Stimulated activated CD8-positive, alpha-beta memory T cell treated with anti-CD3 and anti-CD28 coated beads, Interleukin-12 subunit alpha, Interleukin-12 subunit beta, amount 100 ng/mL, for 24 hours (primary cell): ENCODE data around the gene ISCU.
"Not testable (repeated sequence)": the region's sequence is repeated elsewhere in the genome, so short reads cannot be mapped to it uniquely, and the experiment has no call there.

Experiments used
- DNase-seq: peaks from one replicate; pipeline ENCODE4 v3.0.0-alpha.2; 2020; ENCODE audit errors: extremely low read depth

ISCU gene

DNA sequence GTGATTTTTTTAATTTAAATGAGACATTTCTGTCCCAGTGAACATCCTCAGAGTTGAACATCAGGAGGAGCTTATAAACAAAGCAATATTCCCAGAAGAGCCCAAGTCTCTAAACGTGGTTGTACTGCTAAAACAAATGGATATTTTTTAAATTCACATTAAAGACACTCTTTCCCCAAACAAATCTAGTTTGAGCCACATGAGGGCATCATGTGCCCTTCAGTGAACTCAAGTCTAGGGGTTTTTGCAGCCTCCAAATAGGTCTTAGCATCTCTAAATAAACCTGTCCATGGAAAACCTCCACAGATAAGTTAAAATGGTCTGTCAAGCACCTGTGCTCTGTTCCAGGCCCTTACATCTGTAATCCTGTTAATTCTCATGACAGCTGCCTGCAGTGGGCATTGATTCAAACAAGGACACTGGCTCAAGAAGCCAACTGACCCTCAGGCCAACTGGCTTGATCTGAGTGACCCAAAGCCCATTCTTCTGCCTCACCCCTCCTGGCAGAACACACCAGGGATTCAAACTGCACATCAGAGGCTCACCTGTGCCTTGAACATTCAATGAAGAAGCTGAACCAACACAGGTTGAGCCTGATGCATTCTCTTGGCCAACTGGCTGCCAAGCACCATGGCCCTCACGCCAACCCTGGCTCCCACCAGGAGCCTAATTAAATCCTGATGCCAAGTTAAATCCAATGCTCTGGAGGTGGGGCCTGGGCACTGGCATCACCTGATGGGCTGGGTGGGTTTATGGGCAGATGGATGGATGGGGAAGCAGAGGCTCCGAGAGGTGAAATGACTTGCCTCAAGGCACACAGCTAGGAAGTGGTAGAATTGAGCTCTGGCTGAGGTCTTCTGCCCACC lies 8.6 kb downstream of the ISCU start:
- DNase-seq, result no peak

DNA sequence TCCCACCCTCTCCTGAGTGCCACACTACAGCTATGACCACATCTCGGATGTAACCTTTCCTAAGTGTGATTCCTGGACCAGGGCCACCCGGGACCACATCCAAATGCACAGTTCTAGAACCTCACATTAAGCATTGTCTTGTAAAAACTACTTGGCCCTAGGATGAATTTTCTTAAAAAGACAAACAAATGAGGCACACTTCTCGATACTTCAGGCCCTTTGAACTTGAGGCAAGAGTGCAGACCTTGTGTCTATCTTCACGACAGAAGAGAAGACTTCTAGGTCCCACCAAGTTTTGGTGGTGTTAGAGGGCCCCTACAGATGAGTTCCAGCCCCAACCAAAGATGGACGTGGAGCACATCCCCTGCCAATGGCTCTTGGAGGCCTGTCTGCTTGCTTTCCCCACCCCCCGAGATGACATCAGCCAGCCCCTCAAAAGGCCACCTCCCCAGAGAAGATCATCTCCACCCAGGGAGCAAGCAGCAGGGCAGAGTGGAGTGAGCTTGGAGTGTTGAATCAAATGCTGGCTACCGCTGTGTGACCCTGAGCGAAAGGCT lies 9.3 kb downstream of the ISCU start:
- no peak for DNase-seq

DNA sequence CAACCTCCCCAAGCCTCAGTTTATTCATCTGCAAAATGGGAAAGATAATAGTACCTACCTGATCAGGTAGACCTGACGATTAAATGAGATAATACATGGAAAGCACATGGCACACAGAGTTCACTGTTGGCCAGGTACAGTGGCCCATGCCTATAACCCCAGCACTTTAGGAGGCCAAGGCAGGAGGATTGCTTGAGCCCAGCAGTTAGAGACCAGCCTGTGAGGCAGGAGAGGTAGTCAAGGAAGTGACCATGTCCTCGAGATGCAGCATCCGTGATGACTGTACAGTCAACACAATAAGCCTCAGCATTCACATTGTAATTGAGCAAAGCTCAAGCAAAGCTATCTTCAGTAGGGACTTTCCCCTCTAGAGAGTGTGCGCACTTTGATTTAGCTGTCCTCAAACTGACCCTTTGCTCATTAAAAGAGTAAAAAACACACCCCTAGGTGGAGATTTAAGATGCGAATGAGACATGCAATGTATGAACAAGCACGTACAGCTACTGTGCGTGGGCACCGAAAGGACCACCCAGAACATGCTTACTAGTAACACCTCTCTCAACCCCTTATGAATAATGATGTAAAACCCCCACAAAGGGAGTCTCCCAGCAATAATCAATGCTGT lies 9.9 kb downstream of the ISCU start:
- no peak for DNase-seq

GRCh38 chr12:108573317-108573716 lies 10.9 kb downstream of the ISCU start:
- no peak for DNase-seq

GRCh38 chr12:108574276-108574675 lies 11.9 kb downstream of the ISCU start:
- not testable (repeated sequence) for DNase-seq

DNA sequence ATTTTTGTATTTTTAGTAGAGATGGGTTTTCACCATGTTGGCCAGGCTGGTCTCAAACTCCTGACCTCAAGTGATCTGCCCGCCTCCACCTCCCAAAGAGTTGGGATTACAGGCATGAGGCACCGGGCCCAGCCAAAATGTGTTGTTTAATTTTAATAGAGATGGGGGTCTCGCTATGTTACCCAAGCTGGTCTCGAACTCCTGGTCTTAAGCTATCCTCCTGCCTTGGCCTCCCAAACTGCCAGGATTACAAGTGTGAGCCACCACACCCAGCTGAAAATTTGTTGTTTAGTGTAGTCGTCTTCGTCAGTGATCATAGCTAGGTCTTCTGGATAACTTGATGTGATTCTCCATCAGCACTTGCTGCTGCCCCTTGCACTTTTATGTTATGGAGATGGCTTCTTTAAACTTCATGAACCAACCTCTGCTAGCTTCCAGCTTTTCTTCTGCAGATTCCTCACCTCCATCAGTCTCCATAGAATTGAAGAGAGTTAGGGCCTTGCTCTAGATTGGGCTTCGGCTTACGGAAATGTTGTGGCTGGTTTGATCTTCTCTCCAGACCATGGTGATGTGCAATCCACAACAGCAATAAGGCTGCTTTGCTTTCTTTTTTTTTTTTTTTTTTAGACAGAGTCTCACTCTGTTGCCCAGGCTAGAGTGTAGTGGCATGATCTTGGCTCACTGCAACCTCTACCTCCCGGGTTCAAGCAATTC lies 13.0 kb downstream of the ISCU start:
- no peak for DNase-seq

GRCh38 chr12:108576660-108577234 lies 14.4 kb downstream of the ISCU start:
- no peak for DNase-seq

GRCh38 chr12:108577458-108577857 lies 15.1 kb downstream of the ISCU start:
- DNase-seq, result no peak

- no peak for DNase-seq
These were observed 15.9 kb downstream of the ISCU start for GRCh38 chr12:108578264-108578663.

DNA sequence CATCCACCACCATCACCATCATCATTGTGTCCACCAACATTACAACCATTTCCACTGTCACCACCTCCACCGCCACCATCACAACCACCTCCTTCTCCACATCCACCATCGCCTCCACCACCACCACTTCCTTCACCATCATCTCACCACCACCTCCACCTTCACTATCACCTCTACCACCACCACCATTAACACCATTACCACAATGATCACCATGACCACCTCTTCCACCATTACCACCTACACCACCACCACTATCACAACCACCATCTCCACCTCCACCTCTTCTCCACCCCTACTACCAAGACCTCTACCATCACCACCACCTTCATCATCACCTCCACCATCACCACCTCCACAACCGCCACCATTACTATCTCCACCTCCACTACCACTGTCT lies 16.4 kb downstream of the ISCU start:
- no peak for DNase-seq

GRCh38 chr12:108580531-108580930 lies 18.1 kb downstream of the ISCU start:
- DNase-seq, result no peak

- DNase-seq, result no peak
These were observed 19.2 kb downstream of the ISCU start for GRCh38 chr12:108581311-108582227.

DNA sequence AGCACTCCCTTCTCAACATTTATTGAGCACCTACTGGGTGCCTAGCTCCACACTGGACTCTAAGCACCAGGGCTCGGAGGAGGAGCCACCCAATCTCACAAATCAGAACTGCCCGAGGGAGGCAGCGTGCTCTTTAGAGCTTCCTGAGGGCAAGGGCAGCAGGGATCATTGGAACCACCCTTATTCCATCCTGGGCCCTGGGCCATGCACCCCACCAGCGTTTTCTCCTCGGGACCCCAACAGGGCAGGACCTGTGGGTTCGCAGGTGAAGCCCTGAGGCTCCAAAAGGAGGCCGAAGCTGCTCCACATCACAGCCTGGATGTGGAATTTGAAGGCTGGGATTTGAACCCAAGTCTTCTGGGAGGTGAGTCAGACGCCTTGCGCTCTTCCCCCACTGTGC lies 20.1 kb downstream of the ISCU start:
- DNase-seq, result no peak

- DNase-seq, result no peak
These were observed 20.8 kb downstream of the ISCU start for GRCh38 chr12:108582978-108583770.

DNA sequence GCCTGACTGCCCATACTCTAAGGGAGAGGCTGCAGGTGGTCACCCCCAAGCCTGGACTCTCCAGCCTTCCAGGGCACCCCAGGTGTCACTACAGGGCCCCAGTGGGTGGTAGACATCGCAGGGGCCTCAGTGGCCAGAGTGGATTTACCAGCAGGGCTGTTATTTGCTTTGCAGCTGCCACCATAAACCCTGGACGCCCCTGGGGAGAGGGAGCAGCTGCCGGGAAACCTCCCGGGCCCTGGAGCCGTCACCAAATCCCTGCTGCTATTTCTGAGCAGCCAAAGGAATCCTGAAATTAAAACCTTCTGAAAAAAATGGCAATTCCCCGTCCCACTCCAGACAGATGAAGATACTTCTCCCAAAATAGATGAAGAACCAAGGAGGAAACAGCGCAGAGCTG lies 21.6 kb downstream of the ISCU start:
- no peak for DNase-seq

DNA sequence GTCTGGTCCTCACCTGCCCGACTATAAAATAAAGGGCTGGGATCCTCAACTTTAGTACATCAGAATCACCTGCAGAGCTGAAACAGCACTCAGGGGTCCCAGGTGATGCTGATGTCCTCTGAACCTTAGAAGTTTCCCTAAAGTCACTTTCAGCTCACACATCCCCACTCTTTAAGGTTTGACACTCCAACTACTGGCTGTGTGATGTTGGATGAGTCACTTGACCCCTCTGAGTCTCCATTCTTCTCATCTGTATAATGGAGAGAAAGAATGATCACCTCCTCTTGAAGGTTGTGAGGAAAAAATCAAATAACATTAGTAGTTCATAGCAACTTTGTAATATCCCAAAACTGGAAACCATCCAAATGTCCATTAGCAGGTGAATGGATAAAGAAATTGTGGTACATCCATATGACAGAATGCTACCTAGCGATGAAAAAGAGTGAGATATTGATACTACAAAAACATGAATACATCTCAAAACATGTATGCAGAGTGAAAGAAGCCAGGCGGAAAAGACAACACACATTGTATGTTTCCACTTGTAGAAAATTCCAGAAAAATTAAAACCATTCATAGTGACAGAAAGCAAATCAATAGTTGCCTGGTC lies 22.2 kb downstream of the ISCU start:
- no peak for DNase-seq

DNA sequence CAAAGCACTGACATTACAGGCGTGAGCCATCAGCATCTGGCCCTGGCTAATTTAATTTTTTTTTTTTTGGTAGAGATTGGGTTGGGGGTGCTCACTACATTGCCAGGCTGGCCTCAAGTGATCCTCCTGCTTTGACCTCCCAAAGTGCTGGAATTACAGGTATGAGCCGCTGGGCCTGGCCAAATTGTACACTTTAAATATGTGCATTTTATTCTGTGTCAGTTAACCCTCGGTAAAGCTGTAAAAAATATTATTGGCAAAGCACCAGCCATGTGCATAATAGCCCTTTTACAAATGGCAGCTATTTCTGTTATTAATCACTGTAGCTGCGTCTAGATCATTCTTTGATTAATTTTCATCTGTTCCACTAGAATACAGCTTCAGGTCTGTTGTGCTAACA lies 23.5 kb downstream of the ISCU start:
- DNase-seq, result no peak

DNA sequence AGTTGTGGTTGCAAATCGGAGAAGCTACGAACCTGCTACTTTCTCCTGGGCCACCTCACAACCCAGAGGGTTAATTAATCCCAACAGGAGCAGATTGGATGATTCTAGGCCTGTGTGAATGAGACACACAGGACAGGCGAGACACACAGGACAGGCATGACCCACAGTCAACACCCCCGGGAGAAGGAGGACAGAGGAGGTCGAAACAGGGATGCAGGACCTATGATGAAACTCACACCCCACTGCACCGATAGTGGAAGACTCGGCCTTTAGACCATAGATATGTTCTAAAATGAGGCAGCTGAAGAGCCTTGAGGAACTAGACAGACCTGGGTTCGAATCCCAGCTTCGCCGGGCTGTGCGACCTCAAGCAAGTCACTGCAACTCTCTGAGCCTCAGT lies 23.9 kb downstream of the ISCU start:
- DNase-seq, result no peak

- DNase-seq, result no peak
These were observed 25.4 kb downstream of the ISCU start for GRCh38 chr12:108587826-108588225.
